22Rv1 (cell line): Measurements from ENCODE around the gene ARMC9.

Experiments used
- ZFX ChIP-seq: fragments of 450-650 bp; IDR thresholded peaks from 2 replicates; pipeline ENCODE4 v1.6.1; 2017; ENCODE audit warnings: antibody characterized with exemption, borderline replicate concordance
- TF ChIP-seq, protein P1 (sequence below): fragments of 450-650 bp; IDR thresholded peaks from 2 replicates; pipeline ENCODE4 v1.5.1; 2017; ENCODE audit warnings: mild to moderate bottlenecking

DNA sequence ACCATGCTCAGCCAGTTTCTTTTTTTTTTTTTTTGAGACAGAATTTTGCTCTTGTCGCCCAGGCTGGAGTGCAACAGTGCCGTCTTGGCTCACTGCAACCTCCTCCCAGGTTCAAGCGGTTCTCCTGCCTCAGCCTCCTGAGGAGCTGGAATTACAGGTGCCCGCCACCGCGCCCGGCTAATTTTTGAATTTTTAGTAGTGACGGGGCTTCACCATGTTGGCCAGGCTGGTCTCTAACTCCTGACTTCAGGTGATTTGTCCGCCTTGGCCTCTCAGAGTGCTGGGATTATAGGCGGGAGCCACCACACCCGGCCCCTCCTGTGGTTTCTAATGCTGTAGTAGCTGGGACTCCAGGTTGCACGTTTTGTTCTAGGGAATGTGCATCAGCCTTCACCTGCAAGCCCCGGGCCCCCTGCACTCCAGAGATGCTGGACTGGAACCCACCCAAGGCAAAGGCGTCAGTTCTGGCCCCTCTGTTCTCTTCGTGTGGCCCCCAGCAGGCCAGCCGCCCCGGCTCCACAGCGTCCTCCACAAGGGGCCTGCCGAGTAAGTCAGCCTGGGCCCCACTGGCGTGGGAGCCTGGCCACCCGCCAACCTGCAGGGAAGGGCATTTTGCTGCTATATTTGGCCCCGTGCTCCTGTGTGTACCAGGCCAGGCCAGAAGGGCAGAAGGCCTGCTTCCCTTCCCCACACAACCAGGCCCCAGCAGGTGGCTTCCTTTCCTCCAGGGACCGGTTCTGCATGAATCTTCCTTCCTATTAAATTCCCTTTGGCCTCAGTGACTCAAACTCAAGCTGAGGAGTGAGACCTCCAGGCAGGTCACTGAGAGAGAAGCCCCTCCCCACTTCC, 171.4 kb downstream of the ARMC9 start:
- no peak for TF ChIP-seq ZFX
- TF ChIP-seq, protein P1, sequence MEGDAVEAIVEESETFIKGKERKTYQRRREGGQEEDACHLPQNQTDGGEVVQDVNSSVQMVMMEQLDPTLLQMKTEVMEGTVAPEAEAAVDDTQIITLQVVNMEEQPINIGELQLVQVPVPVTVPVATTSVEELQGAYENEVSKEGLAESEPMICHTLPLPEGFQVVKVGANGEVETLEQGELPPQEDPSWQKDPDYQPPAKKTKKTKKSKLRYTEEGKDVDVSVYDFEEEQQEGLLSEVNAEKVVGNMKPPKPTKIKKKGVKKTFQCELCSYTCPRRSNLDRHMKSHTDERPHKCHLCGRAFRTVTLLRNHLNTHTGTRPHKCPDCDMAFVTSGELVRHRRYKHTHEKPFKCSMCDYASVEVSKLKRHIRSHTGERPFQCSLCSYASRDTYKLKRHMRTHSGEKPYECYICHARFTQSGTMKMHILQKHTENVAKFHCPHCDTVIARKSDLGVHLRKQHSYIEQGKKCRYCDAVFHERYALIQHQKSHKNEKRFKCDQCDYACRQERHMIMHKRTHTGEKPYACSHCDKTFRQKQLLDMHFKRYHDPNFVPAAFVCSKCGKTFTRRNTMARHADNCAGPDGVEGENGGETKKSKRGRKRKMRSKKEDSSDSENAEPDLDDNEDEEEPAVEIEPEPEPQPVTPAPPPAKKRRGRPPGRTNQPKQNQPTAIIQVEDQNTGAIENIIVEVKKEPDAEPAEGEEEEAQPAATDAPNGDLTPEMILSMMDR = no peak
